OCI-LY3 (cell line): ENCODE results near the gene HEMK1.

Source experiments
- CTCF ChIP-seq: fragments of 200-600, 300-600 bp; sonication (generic); IDR thresholded peaks from 2 replicates; pipeline ENCODE4 v1.5.1; 2014; ENCODE audit warnings: antibody characterized with exemption, low read length, low read depth
- EZH2phosphoT487 ChIP-seq: fragments of 200-600 bp; shearing (Covaris generic); IDR thresholded peaks from 2 replicates; pipeline ENCODE4 v1.6.1; 2018; ENCODE audit warnings: antibody characterized with exemption, mixed run types, low read depth

- TF ChIP-seq CTCF (no peak), EZH2phosphoT487 (no peak)
Observed at GRCh38 chr3:50585919-50586762, 16.8 kb downstream of the HEMK1 start.
